Body of pancreas (tissue), 4 donors: ENCODE measurements around the gene SNAPC2.

Experiments used
- POLR2A ChIP-seq, 3 donors: fragments of 450-650 bp; IDR thresholded peaks; one replicate each; pipeline ENCODE4 v1.6.1; 2016; ENCODE audit warnings: antibody characterized with exemption in 3 of 3, mild to moderate bottlenecking in 2 of 3
- TF ChIP-seq, protein P1 (sequence below), 7 experiments: fragments of 450-650 bp in 4 of 7; fragments of 200-600 bp in 3 of 7; sonication (generic) in 3 of 7; IDR thresholded peaks; one replicate each; pipeline ENCODE4 v1.5.1; 2016 to 2019; ENCODE audit warnings: antibody characterized with exemption in 7 of 7

- TF ChIP-seq, protein P1, sequence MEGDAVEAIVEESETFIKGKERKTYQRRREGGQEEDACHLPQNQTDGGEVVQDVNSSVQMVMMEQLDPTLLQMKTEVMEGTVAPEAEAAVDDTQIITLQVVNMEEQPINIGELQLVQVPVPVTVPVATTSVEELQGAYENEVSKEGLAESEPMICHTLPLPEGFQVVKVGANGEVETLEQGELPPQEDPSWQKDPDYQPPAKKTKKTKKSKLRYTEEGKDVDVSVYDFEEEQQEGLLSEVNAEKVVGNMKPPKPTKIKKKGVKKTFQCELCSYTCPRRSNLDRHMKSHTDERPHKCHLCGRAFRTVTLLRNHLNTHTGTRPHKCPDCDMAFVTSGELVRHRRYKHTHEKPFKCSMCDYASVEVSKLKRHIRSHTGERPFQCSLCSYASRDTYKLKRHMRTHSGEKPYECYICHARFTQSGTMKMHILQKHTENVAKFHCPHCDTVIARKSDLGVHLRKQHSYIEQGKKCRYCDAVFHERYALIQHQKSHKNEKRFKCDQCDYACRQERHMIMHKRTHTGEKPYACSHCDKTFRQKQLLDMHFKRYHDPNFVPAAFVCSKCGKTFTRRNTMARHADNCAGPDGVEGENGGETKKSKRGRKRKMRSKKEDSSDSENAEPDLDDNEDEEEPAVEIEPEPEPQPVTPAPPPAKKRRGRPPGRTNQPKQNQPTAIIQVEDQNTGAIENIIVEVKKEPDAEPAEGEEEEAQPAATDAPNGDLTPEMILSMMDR (IDR thresholded peaks at IDR 0.05) = no peak
- TF ChIP-seq POLR2A (IDR thresholded peaks at IDR 0.05) = no peak
Measured at GRCh38 chr19:7910321-7911161, 9.6 kb upstream of the SNAPC2 start.
